Measurements from ENCODE around the gene SERHL2.
"Not testable (repeated sequence)": the region's sequence is repeated elsewhere in the genome, so short reads cannot be mapped to it uniquely, and the experiment has no call there.

DNA sequence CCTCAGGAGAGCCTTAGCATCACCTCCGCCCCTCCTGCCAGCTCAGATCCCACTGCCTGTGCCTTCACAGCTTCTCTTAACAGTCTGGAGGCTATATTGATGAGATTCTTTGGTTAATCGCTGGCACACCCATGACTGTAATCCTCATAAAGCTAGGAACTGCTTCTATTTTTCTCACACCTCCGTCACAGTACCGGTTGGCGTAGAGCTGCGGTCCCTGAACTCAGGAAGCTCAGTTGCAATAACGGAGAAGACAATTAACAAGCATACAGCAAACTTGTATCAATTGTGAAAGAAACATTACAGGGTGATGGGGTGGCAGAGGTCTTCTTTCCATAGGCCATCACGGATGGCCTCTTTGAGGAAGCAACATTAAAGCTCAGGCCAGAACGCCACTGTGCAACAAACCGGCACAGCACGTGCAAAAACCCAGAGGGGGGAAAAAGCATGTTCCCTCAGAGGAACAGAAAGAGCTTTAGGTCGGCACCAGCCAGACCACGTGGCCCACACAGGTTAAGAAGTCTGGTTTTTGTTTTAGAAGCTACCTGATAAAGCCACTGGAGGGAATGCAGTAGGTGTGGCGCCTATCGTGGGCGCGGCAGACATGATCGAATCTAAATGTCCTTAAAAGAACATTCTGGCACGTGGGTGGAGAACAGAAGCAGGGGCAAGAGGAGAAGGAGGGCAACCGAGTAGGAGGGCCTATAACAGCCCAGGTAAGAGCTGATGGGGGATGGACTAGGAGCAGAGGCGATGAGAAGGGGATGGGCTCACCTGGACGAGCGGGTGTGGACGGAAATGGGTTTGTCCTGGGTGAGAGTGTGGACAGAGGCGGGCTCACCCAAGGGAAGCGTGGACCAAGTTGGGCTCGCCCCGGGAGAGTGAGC lies 34.9 kb upstream of the SERHL2 start:
- TF ChIP-seq, protein P1, sequence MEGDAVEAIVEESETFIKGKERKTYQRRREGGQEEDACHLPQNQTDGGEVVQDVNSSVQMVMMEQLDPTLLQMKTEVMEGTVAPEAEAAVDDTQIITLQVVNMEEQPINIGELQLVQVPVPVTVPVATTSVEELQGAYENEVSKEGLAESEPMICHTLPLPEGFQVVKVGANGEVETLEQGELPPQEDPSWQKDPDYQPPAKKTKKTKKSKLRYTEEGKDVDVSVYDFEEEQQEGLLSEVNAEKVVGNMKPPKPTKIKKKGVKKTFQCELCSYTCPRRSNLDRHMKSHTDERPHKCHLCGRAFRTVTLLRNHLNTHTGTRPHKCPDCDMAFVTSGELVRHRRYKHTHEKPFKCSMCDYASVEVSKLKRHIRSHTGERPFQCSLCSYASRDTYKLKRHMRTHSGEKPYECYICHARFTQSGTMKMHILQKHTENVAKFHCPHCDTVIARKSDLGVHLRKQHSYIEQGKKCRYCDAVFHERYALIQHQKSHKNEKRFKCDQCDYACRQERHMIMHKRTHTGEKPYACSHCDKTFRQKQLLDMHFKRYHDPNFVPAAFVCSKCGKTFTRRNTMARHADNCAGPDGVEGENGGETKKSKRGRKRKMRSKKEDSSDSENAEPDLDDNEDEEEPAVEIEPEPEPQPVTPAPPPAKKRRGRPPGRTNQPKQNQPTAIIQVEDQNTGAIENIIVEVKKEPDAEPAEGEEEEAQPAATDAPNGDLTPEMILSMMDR (IDR thresholded peaks at IDR 0.05): not testable (repeated sequence)
- TF ChIP-seq TAF1 (IDR thresholded peaks at IDR 0.05; ENCODE audit: borderline replicate concordance, low read depth, low read length); RXRA (IDR thresholded peaks at IDR 0.05; ENCODE audit: borderline replicate concordance, low read depth); SMC3 (IDR thresholded peaks at IDR 0.05; ENCODE audit: low read depth, low read length); POLR2AphosphoS5 (IDR thresholded peaks at IDR 0.05; ENCODE audit: low read depth, low read length); JUND (IDR thresholded peaks at IDR 0.05); CHD2 (IDR thresholded peaks at IDR 0.05; ENCODE audit: low read length, partially characterized antibody); NRF1 (IDR thresholded peaks at IDR 0.05; ENCODE audit: low read depth, low read length); EZH2phosphoT487 (IDR thresholded peaks at IDR 0.05; ENCODE audit: borderline replicate concordance, low read depth): not testable (repeated sequence)
- TF ChIP-seq, protein P2, sequence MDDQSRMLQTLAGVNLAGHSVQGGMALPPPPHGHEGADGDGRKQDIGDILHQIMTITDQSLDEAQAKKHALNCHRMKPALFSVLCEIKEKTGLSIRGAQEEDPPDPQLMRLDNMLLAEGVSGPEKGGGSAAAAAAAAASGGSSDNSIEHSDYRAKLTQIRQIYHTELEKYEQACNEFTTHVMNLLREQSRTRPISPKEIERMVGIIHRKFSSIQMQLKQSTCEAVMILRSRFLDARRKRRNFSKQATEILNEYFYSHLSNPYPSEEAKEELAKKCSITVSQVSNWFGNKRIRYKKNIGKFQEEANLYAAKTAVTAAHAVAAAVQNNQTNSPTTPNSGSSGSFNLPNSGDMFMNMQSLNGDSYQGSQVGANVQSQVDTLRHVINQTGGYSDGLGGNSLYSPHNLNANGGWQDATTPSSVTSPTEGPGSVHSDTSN (IDR thresholded peaks at IDR 0.05): not testable (repeated sequence)
- TF ChIP-seq, protein P3, sequence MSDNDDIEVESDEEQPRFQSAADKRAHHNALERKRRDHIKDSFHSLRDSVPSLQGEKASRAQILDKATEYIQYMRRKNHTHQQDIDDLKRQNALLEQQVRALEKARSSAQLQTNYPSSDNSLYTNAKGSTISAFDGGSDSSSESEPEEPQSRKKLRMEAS (IDR thresholded peaks at IDR 0.05; ENCODE audit: low read depth): not testable (repeated sequence)
